Neural crest cell (in vitro differentiated cells): ENCODE data around the gene POLN. TPM values are rescaled to one million over a fixed set of nuclear protein-coding genes. Genes with fewer than 3 reads are reported as not detected.

Experiments used
- DNase-seq: peaks from one replicate; pipeline ENCODE4 v3.0.0; 2021; ENCODE audit warnings: low read depth, mixed read lengths, low spot score
- H3K27ac Mint-ChIP-seq: one replicate; pipeline ENCODE4 v1.8.0; 2021; ENCODE audit warnings: mild to moderate bottlenecking, mixed read lengths; ENCODE audit not compliant: unreplicated experiment
- H3K27me3 Mint-ChIP-seq: 2 replicates; pipeline ENCODE4 v1.8.0; 2021; ENCODE audit warnings: low read depth, mild to moderate bottlenecking, mixed read lengths
- H3K36me3 Mint-ChIP-seq: 2 replicates; pipeline ENCODE4 v1.8.0; 2021; ENCODE audit warnings: low read depth, mild to moderate bottlenecking, mixed read lengths
- H3K4me1 Mint-ChIP-seq: 2 replicates; pipeline ENCODE4 v1.8.0; 2021; ENCODE audit warnings: mixed read lengths
- H3K4me3 Mint-ChIP-seq: one replicate; pipeline ENCODE4 v1.8.0; 2021; ENCODE audit warnings: mild to moderate bottlenecking, mixed read lengths
- H3K9me3 Mint-ChIP-seq: 2 replicates; pipeline ENCODE4 v1.8.0; 2021; ENCODE audit warnings: mixed read lengths
- total RNA-seq: library from RNA; stranded (reverse); gene quantifications from 2 replicates; pipeline ENCODE4 v1.2.1, GENCODE V29; 2021
- TF ChIP-seq, protein P1 (sequence below): fragments of 200-600 bp; sonication (generic); conservative IDR thresholded peaks from 2 replicates; pipeline ENCODE4 v1.5.0; 2021; ENCODE audit warnings: antibody characterized with exemption, mild to moderate bottlenecking

POLN gene
- total RNA-seq, 1 donor from 2014 or later = 5.6 TPM

DNA sequence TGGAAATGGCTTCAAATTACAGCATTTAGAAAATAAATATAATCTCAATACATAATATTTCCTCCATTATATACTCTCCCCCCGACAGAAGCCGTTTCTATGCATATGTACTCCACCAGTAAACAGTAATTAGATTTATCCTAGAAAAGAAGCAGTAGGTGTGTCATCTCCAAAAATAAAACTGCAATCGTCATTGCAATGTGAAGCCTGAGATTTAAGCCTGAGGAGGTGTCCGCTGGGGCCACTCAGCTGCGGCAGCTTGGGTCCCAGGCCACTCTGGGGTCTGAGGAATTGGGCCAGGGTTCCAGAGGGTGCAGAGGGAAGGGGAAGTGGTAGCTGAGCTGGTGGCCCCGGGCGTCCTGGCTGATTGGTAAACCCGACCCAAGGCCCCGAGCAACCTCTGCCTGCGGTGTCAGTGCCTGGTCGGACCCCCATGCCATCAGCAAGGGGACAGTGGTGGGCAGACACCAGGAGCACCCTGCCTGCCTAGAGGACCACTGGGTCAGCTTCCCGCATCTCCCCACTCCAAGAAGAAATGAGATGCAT, 27.8 kb upstream of the POLN start:
- Mint-ChIP-seq H3K9me3 (no peaks in the 10 kb centered on the region), H3K36me3 (no peaks in the 10 kb centered on the region), H3K4me3 (no peak overlapping the region), H3K4me1 (no peaks in the 10 kb centered on the region), H3K27me3 (no peaks in the 10 kb centered on the region), H3K27ac (no peak overlapping the region)
- TF ChIP-seq, protein P1, sequence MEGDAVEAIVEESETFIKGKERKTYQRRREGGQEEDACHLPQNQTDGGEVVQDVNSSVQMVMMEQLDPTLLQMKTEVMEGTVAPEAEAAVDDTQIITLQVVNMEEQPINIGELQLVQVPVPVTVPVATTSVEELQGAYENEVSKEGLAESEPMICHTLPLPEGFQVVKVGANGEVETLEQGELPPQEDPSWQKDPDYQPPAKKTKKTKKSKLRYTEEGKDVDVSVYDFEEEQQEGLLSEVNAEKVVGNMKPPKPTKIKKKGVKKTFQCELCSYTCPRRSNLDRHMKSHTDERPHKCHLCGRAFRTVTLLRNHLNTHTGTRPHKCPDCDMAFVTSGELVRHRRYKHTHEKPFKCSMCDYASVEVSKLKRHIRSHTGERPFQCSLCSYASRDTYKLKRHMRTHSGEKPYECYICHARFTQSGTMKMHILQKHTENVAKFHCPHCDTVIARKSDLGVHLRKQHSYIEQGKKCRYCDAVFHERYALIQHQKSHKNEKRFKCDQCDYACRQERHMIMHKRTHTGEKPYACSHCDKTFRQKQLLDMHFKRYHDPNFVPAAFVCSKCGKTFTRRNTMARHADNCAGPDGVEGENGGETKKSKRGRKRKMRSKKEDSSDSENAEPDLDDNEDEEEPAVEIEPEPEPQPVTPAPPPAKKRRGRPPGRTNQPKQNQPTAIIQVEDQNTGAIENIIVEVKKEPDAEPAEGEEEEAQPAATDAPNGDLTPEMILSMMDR = no peak
- DNase-seq = no peak

DNA sequence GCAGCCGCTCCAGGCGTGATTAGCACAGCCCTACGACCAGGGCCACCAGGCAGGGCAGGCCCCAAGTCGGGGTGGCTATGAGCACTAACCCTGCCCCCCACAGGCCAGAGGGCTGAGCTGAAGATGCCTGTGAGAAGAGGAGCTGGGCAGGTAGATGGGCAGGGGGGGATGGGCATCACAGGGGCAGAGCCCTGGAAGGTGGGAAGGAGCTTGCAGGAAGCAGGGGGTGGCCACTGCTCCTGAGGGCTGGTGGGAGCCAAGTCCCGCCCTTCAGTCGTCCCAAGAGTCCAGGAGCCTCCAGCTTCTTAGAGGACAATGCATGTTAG, 27.2 kb upstream of the POLN start:
- TF ChIP-seq, protein P1 = no peak
- no peaks in the 10 kb centered on the region for H3K27me3 Mint-ChIP-seq
- H3K27ac Mint-ChIP-seq = peak overlapping the region; percentile 41
- H3K4me3 Mint-ChIP-seq = no peak overlapping the region
- H3K36me3 Mint-ChIP-seq = no peaks in the 10 kb centered on the region
- H3K4me1 Mint-ChIP-seq = no peaks in the 10 kb centered on the region
- DNase-seq = no peak
- no peaks in the 10 kb centered on the region for H3K9me3 Mint-ChIP-seq

DNA sequence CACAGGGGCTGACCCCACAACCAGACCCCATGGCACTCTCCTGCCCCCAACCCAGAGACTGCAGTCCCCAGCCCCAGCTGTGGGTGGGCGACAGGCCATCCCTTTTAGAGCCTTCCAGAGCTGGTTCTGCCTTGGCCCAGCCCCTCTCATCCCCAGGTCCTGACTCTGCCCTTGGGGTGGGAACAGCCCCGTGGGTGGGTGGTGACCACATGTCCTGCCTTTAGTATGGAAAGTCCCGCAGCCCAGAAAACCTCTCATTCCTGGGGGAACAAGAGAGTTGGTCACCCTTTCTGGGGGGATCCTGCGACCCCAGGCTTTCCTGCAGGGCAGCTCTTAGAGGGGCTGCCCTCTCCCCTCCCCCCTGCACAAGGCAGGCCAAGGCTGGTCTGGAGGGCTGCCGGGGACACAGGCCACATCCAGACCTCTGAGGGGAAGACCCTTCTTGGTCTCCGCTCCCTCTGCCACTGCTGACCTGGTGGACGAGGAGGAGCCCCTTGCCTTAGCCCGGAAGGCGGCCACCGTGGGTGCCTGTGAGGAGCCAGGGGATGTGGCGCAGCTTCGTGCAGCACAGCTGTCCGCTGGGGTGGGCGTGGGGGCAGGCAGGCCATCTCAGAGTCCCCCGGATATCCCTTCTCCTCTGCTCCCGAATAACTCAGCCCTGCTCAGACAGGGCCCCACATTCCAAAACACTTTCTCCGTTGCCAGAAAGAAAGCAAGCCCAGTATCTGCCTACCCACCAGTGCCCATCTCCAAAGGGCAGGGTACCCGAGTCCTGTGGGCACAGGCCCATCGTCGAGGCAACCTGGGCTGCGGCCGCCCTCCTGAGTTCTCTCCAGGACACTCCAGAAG, 26.7 kb upstream of the POLN start:
- no peak for DNase-seq
- Mint-ChIP-seq H3K27ac (no peak overlapping the region), H3K27me3 (no peaks in the 10 kb centered on the region), H3K4me3 (no peak overlapping the region), H3K9me3 (no peaks in the 10 kb centered on the region), H3K4me1 (peaks cover 1% of the 10 kb centered on the region), H3K36me3 (no peaks in the 10 kb centered on the region)
- TF ChIP-seq, protein P1 = no peak

DNA sequence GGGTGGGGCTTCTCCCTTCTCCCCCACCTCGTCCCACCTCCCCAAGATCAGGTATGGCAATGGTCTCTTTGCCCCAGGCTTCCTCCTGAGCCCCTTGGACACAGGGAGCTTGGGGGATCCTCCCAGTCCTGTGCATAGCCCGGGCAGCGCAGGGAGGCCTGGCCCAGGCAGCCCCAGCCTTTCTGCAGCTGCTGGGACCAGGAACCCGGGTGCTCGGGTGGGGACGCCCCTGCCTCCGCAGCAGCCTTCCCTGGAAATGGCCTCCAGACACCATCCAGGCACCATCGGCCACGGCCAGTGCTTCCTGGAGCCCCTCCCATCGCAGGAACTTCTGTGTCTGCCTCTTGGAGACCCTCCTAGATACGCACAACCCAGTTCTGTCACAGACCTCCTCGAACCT, 25.9 kb upstream of the POLN start:
- TF ChIP-seq, protein P1 = no peak
- Mint-ChIP-seq H3K36me3 (no peaks in the 10 kb centered on the region), H3K9me3 (no peaks in the 10 kb centered on the region), H3K27ac (no peak overlapping the region), H3K4me3 (no peak overlapping the region), H3K27me3 (no peaks in the 10 kb centered on the region), H3K4me1 (peaks cover 5% of the 10 kb centered on the region)
- DNase-seq = no peak

DNA sequence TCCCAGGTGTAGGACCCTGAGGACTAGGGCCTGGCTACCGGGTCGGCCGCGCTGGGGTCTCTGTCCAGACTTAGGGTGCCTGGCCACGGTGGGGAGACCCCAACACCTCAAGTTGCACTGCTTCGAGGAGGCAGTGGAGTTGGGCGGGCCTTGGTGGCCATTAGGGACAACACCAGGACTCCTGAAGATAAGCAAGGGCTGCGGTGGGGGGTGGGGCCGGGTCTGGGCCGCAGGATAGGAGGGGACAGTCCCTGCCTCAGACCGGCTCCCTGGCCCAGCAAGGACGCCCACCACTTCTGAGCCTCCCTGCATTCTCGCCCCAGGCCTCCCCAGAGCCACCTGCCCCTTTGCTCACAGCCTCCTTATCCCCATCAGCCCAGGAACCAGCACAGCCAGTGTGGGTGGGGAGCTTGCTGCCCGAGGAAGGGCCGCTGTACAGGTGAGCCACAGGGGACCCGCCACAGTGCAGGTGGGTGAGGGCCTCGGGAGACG, 25.4 kb upstream of the POLN start:
- no peak overlapping the region for H3K27ac Mint-ChIP-seq
- TF ChIP-seq, protein P1 = no peak
- no peaks in the 10 kb centered on the region for H3K9me3 Mint-ChIP-seq
- peaks cover 5% of the 10 kb centered on the region for H3K4me1 Mint-ChIP-seq
- no peaks in the 10 kb centered on the region for H3K36me3 Mint-ChIP-seq
- H3K4me3 Mint-ChIP-seq = no peak overlapping the region
- DNase-seq = no peak
- no peaks in the 10 kb centered on the region for H3K27me3 Mint-ChIP-seq
